Measurements from ENCODE around the gene GPR135.

GRCh38 chr14:59435101-59435500 lies 30.1 kb downstream of the GPR135 start:
- TF ChIP-seq CHD2 (IDR thresholded peaks at IDR 0.05; ENCODE audit: low read depth, low read length) (no peak), WIZ (CRISPR knock-in tag; IDR thresholded peaks at IDR 0.05) (no peak), JUN (CRISPR knock-in tag; IDR thresholded peaks at IDR 0.05) (no peak), RFX3 (CRISPR knock-in tag; IDR thresholded peaks at IDR 0.05) (no peak), FOXM1 (CRISPR knock-in tag; IDR thresholded peaks at IDR 0.05) (no peak), CENPX (CRISPR knock-in tag; IDR thresholded peaks at IDR 0.05) (no peak), ZNF274 (CRISPR knock-in tag; IDR thresholded peaks at IDR 0.05) (no peak), MYNN (CRISPR knock-in tag; IDR thresholded peaks at IDR 0.05; ENCODE audit: low read depth) (no peak)

Data from HepG2 (cell line).